SK-N-SH (cell line): ENCODE data around the gene GAS7.

Experiments
- CTCF ChIP-seq: fragments of 200-600 bp; sonication (generic); IDR thresholded peaks from 2 replicates; pipeline ENCODE4 v1.6.1; 2017; ENCODE audit warnings: antibody characterized with exemption, mild to moderate bottlenecking, moderate library complexity
- EP300 ChIP-seq, 2 experiments: IDR thresholded peaks; 2 replicates each; pipeline versions ENCODE4 v1.4.0 to v1.6.1; 2012; ENCODE audit warnings: borderline replicate concordance in 1 of 2, low read depth in 1 of 2, low read length in 1 of 2
- EZH2phosphoT487 ChIP-seq: fragments of 200-600 bp; sonication (generic); IDR thresholded peaks from 2 replicates; pipeline ENCODE4 v1.6.1; 2017; ENCODE audit warnings: low read depth, mixed run types, mild to moderate bottlenecking, antibody characterized with exemption, moderate library complexity, borderline replicate concordance
- FOXM1 ChIP-seq: IDR thresholded peaks from 2 replicates; pipeline ENCODE4 v1.4.0; 2012; ENCODE audit warnings: low read depth, mild to moderate bottlenecking
- GATA2 ChIP-seq: sonication (generic); formaldehyde crosslinking; IDR thresholded peaks from 2 replicates; pipeline ENCODE4 v1.5.0; 2020; ENCODE audit warnings: mild to moderate bottlenecking, missing genetic modification reagents
- JUND ChIP-seq: IDR thresholded peaks from 2 replicates; pipeline ENCODE4 v1.4.0; 2012
- NRF1 ChIP-seq: IDR thresholded peaks from 2 replicates; pipeline ENCODE4 v1.6.1; 2012; ENCODE audit warnings: low read depth, mild to moderate bottlenecking, low read length
- POLR2AphosphoS5 ChIP-seq: IDR thresholded peaks from 2 replicates; pipeline ENCODE4 v1.6.1; 2012; ENCODE audit warnings: low read depth, low read length
- RFX5 ChIP-seq: IDR thresholded peaks from 2 replicates; pipeline ENCODE4 v1.6.1; 2012; ENCODE audit warnings: mild to moderate bottlenecking, improper control_type of control experiment, low read length
- RXRA ChIP-seq: IDR thresholded peaks from 2 replicates; pipeline ENCODE4 v1.4.0; 2012; ENCODE audit warnings: low read depth, mild to moderate bottlenecking, borderline replicate concordance
- SMC3 ChIP-seq: IDR thresholded peaks from 2 replicates; pipeline ENCODE4 v1.6.1; 2012; ENCODE audit warnings: low read depth, low read length, improper control_type of control experiment
- TCF12 ChIP-seq: IDR thresholded peaks from 2 replicates; pipeline ENCODE4 v1.4.0; 2012
- YY1 ChIP-seq: IDR thresholded peaks from 2 replicates; pipeline ENCODE4 v1.4.0; 2012; ENCODE audit warnings: low read depth, mild to moderate bottlenecking

- TF ChIP-seq POLR2AphosphoS5 = no peak
- TF ChIP-seq SMC3 = no peak
- no peak for TF ChIP-seq JUND
- no peak for TF ChIP-seq FOXM1
- no peak for TF ChIP-seq EP300 (IDR thresholded peaks at IDR 0.05; ENCODE audit: borderline replicate concordance in 1 of 2, low read depth in 1 of 2, low read length in 1 of 2)
- no peak for TF ChIP-seq RXRA
- no peak for TF ChIP-seq CTCF
- no peak for TF ChIP-seq EZH2phosphoT487
- no peak for TF ChIP-seq TCF12
- TF ChIP-seq RFX5 = no peak
- no peak for TF ChIP-seq YY1
- TF ChIP-seq GATA2 (CRISPR knock-in tag) = no peak
- no peak for TF ChIP-seq NRF1
Observed at GRCh38 chr17:9907131-9907530, 291.3 kb downstream of the GAS7 start.
